ENCODE measurements around the gene BUB1. TPM values are rescaled to one million over a fixed set of nuclear protein-coding genes. Genes with fewer than 3 reads are reported as not detected.
"Not testable (repeated sequence)": the region's sequence is repeated elsewhere in the genome, so short reads cannot be mapped to it uniquely, and the experiment has no call there.

Gene BUB1
- total RNA-seq, 1 experiment from 2014 or later, result 89.2 TPM

- DNase-seq (ENCODE audit: low read depth), result not testable (repeated sequence)
Observed at GRCh38 chr2:110605057-110605456, 72.8 kb downstream of the BUB1 start.

- DNase-seq (ENCODE audit: low read depth), result not testable (repeated sequence)
Observed at GRCh38 chr2:110603917-110604591, 73.8 kb downstream of the BUB1 start.

GRCh38 chr2:110602139-110602538, 75.7 kb downstream of the BUB1 start:
- DNase-seq (ENCODE audit: low read depth), result not testable (repeated sequence)

- not testable (repeated sequence) for DNase-seq (ENCODE audit: low read depth)
Observed at GRCh38 chr2:110591973-110592372, 85.9 kb downstream of the BUB1 start.

GRCh38 chr2:110589677-110590330, 88.1 kb downstream of the BUB1 start:
- not testable (repeated sequence) for DNase-seq (ENCODE audit: low read depth)

GRCh38 chr2:110588520-110588919, 89.3 kb downstream of the BUB1 start:
- DNase-seq (ENCODE audit: low read depth), result not testable (repeated sequence)

Other genes starting within 250 kb of the BUB1 start
- gene LIMS4, start 205.2 kb downstream of the BUB1 start, total RNA-seq (2014; rRNA removed; shearing (Covaris generic)), result 0.18 and 0.63 TPM in 2 replicates
- 9.8 and 14.7 TPM in 2 replicates for gene RGPD6, start 100.8 kb downstream of the BUB1 start, total RNA-seq (2014; rRNA removed; shearing (Covaris generic))
- not detected in 2 replicates for gene ACOXL, start 54.5 kb upstream of the BUB1 start, total RNA-seq (2014; rRNA removed; shearing (Covaris generic))